MCF 10A (cell line): ENCODE measurements around the gene POU6F1. TPM values are rescaled to one million over a fixed set of nuclear protein-coding genes. Genes with fewer than 3 reads are reported as not detected.

Source experiments
- BruUV-seq: library from RNA; stranded (reverse); fragments of 400-500 nt; replicated peaks from 2 replicates; lab custom pipeline; 2021; lab: Mats Ljungman, UMichigan
- CTCF ChIA-PET: fragments of 300-600 bp; sonication (Branson Sonifier 250); formaldehyde crosslinking; extraction: SDS; loops from one replicate; lab custom pipeline; 2021; ENCODE audit warnings: antibody characterized with exemption, inconsistent platforms; lab: Yijun Ruan, JAX
- POLR2A ChIA-PET: fragments of 300-600, 350-650 bp; sonication (Branson Sonifier 250); formaldehyde crosslinking; extraction: SDS; loops from one replicate; lab custom pipeline; 2020; ENCODE audit warnings: antibody characterized with exemption, inconsistent platforms; lab: Yijun Ruan, JAX
- DNase-seq: peaks from one replicate; pipeline ENCODE4 v3.0.0-alpha.2; 2018; ENCODE audit not compliant: unreplicated experiment
- H3K27ac Mint-ChIP-seq: one replicate; pipeline ENCODE4 v1.8.0; 2022; ENCODE audit warnings: mild to moderate bottlenecking, low read depth, mixed read lengths; ENCODE audit not compliant: unreplicated experiment
- H3K27me3 Mint-ChIP-seq: one replicate; pipeline ENCODE4 v1.8.0; 2022; ENCODE audit warnings: mixed read lengths; ENCODE audit not compliant: insufficient read depth, unreplicated experiment
- H3K36me3 Mint-ChIP-seq: one replicate; pipeline ENCODE4 v1.8.0; 2022; ENCODE audit warnings: mild to moderate bottlenecking, moderate library complexity, mixed read lengths; ENCODE audit not compliant: insufficient read depth, unreplicated experiment
- H3K4me1 Mint-ChIP-seq: one replicate; pipeline ENCODE4 v1.8.0; 2022; ENCODE audit warnings: mixed read lengths; ENCODE audit not compliant: insufficient read depth, unreplicated experiment
- H3K4me3 Mint-ChIP-seq: one replicate; pipeline ENCODE4 v1.8.0; 2022; ENCODE audit warnings: mild to moderate bottlenecking, moderate library complexity, mixed read lengths; ENCODE audit not compliant: unreplicated experiment
- H3K9me3 Mint-ChIP-seq: one replicate; pipeline ENCODE4 v1.8.0; 2022; ENCODE audit warnings: mixed read lengths; ENCODE audit not compliant: unreplicated experiment
- intact Hi-C: fragments of 100-400 bp; cut with micrococcal nuclease; formaldehyde crosslinking; loops from 2 replicates; pipeline ENCODE4 v1.14.1; 2022
- total RNA-seq: library from RNA; stranded (reverse); gene quantifications from 2 replicates; pipeline ENCODE4 v1.2.3, GENCODE V29; 2022
- TF ChIP-seq, protein P1 (sequence below): fragments of 200-600 bp; IDR thresholded peaks from one replicate; pipeline ENCODE4 v1.8.0; 2022; ENCODE audit warnings: antibody characterized with exemption, mild to moderate bottlenecking; ENCODE audit not compliant: unreplicated experiment

POU6F1 gene
- total RNA-seq, 1 experiment from 2014 or later, result 3.0 TPM

GRCh38 chr12:51181558-51181957 is 36.3 kb downstream of the POU6F1 start:
- Mint-ChIP-seq H3K4me1 (peaks cover 6% of the 10 kb centered on the region), H3K27me3 (no peaks in the 10 kb centered on the region), H3K9me3 (no peaks in the 10 kb centered on the region), H3K36me3 (no peaks in the 10 kb centered on the region), H3K4me3 (no peak overlapping the region), H3K27ac (no peak overlapping the region)
- DNase-seq, result no peak
- intact Hi-C loops, result no loop called here
- ChIA-PET POLR2A (no interaction called here), CTCF (no interaction called here)
- BruUV-seq, result no TSS peak
- TF ChIP-seq, protein P1, sequence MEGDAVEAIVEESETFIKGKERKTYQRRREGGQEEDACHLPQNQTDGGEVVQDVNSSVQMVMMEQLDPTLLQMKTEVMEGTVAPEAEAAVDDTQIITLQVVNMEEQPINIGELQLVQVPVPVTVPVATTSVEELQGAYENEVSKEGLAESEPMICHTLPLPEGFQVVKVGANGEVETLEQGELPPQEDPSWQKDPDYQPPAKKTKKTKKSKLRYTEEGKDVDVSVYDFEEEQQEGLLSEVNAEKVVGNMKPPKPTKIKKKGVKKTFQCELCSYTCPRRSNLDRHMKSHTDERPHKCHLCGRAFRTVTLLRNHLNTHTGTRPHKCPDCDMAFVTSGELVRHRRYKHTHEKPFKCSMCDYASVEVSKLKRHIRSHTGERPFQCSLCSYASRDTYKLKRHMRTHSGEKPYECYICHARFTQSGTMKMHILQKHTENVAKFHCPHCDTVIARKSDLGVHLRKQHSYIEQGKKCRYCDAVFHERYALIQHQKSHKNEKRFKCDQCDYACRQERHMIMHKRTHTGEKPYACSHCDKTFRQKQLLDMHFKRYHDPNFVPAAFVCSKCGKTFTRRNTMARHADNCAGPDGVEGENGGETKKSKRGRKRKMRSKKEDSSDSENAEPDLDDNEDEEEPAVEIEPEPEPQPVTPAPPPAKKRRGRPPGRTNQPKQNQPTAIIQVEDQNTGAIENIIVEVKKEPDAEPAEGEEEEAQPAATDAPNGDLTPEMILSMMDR, result no peak

GRCh38 chr12:51177897-51178296 is 40.0 kb downstream of the POU6F1 start:
- H3K9me3 Mint-ChIP-seq, result no peaks in the 10 kb centered on the region
- H3K4me1 Mint-ChIP-seq, result no peaks in the 10 kb centered on the region
- no peak for DNase-seq
- no peak overlapping the region for H3K4me3 Mint-ChIP-seq
- no peaks in the 10 kb centered on the region for H3K27me3 Mint-ChIP-seq
- TF ChIP-seq, protein P1, result no peak
- CTCF ChIA-PET, result interaction anchor here (0.6 kb wide), 1 partner anchor 88 kb away, joined by 4 read pairs; no protein-coding TSS in a partner anchor
- no TSS peak for BruUV-seq
- POLR2A ChIA-PET, result interaction anchor here (0.7 to 1.6 kb wide), 2 partner anchors 10 to 68 kb away, joined by 3 to 4 read pairs; no protein-coding TSS in a partner anchor
- H3K27ac Mint-ChIP-seq, result no peak overlapping the region
- intact Hi-C loops, result no loop called here
- H3K36me3 Mint-ChIP-seq, result no peaks in the 10 kb centered on the region

DNA sequence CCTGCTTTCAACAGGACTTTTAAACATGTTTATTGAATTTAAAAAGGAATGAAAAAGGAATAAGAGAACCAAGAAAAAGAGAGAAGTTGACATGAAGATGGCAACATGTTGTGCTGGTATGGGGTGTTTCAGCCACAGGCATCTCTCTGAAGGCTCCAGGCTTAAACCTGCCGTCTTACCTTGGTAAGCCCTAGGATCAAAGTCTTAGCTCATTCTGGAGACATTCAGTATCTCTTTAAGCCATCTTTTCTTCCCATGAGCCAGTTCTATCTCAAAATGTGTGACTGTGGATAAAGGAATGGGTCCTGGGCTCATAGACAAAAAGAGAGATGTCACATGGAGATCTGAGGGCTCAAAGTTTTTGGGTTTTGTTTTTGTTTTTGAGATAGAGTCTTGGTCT is 43.4 kb downstream of the POU6F1 start:
- no peak overlapping the region for H3K4me3 Mint-ChIP-seq
- intact Hi-C loops, result no loop called here
- H3K36me3 Mint-ChIP-seq, result peaks cover 6% of the 10 kb centered on the region
- DNase-seq, result no peak
- CTCF ChIA-PET, result interaction anchor here (0.7 kb wide), 1 partner anchor 96 kb away, joined by 3 read pairs; the partner anchor contains the start of gene SMAGP
- TF ChIP-seq, protein P1, result no peak
- H3K4me1 Mint-ChIP-seq, result no peaks in the 10 kb centered on the region
- POLR2A ChIA-PET, result interaction anchor here (1.3 to 1.4 kb wide), 2 partner anchors 40 to 91 kb away, joined by 4 to 6 read pairs; partner anchors contain the start of gene CSRNP2
- BruUV-seq, result no TSS peak
- no peak overlapping the region for H3K27ac Mint-ChIP-seq
- no peaks in the 10 kb centered on the region for H3K9me3 Mint-ChIP-seq
- H3K27me3 Mint-ChIP-seq, result no peaks in the 10 kb centered on the region

- Mint-ChIP-seq H3K27me3 (no peaks in the 10 kb centered on the region), H3K36me3 (peaks cover 6% of the 10 kb centered on the region), H3K27ac (no peak within 1 kb of the TSS), H3K4me1 (no peaks in the 10 kb centered on the region), H3K4me3 (no peak within 1 kb of the TSS), H3K9me3 (no peaks in the 10 kb centered on the region)
- POLR2A ChIA-PET, result interaction anchor here (0.6 to 2.4 kb wide), 17 partner anchors 35 to 410 kb away, joined by 3 to 18 read pairs (median 4); partner anchors contain the start of genes CSRNP2, DAZAP2, LETMD1 and POU6F1
- intact Hi-C loops, result loop anchor here (2.0 kb wide), 1 partner anchor 46 kb away; the partner anchor contains the start of gene POU6F1
- TSS peak; percentile 74 for BruUV-seq
- CTCF ChIA-PET, result no interaction called here
- DNase-seq, result peak; percentile 95
- TF ChIP-seq, protein P1, result no peak
Measured at GRCh38 chr12:51172515-51173431, 45.1 kb downstream of the POU6F1 start, which contains the start of gene TFCP2. Gene TFCP2 (minus strand): TSS chr12:51173135. CDS start chr12:51172422, 713 bp downstream.
